HEK293 (cell line): ENCODE data around the gene ANO8.

ENCODE experiments used
- IKZF3 ChIP-seq: fragments of 450-650 bp; IDR thresholded peaks from 2 replicates; pipeline ENCODE4 v1.5.0; 2018; ENCODE audit warnings: missing biosample characterization, mild to moderate bottlenecking, missing genetic modification characterization, moderate library complexity
- KLF8 ChIP-seq: fragments of 450-650 bp; formaldehyde crosslinking; IDR thresholded peaks from 2 replicates; pipeline ENCODE4 v1.5.1; 2016; ENCODE audit warnings: missing biosample characterization, missing genetic modification characterization
- MYNN ChIP-seq: fragments of 450-650 bp; formaldehyde crosslinking; IDR thresholded peaks from 2 replicates; pipeline ENCODE4 v1.5.1; 2016; ENCODE audit warnings: missing biosample characterization, missing genetic modification characterization, borderline replicate concordance
- SETDB1 ChIP-seq: IDR thresholded peaks from one replicate; pipeline ENCODE4 v1.6.1; 2017; ENCODE audit warnings: mild to moderate bottlenecking, low read length, moderate library complexity, mixed read lengths; ENCODE audit not compliant: insufficient read length
- TCF7L2 ChIP-seq: IDR thresholded peaks from 2 replicates; pipeline ENCODE4 v1.6.1; 2011; ENCODE audit warnings: low read depth, mild to moderate bottlenecking, inconsistent platforms, low read length, moderate library complexity, borderline replicate concordance
- TRIM28 ChIP-seq: IDR thresholded peaks from 2 replicates; pipeline ENCODE4 v1.6.1; 2011; ENCODE audit warnings: low read length, control low read depth, borderline replicate concordance
- ZFP69B ChIP-seq: fragments of 450-650 bp; formaldehyde crosslinking; IDR thresholded peaks from 2 replicates; pipeline ENCODE4 v1.5.1; 2016; ENCODE audit warnings: missing biosample characterization, missing genetic modification characterization
- ZIC2 ChIP-seq: fragments of 450-650 bp; formaldehyde crosslinking; IDR thresholded peaks from 2 replicates; pipeline ENCODE4 v1.5.1; 2016; ENCODE audit warnings: missing biosample characterization, missing genetic modification characterization
- ZNF133 ChIP-seq: fragments of 450-650 bp; formaldehyde crosslinking; IDR thresholded peaks from 2 replicates; pipeline ENCODE4 v1.5.1; 2016; ENCODE audit warnings: missing biosample characterization, missing genetic modification characterization
- ZNF239 ChIP-seq: fragments of 450-650 bp; formaldehyde crosslinking; IDR thresholded peaks from 2 replicates; pipeline ENCODE4 v1.5.1; 2016; ENCODE audit warnings: missing biosample characterization, missing genetic modification characterization
- ZNF514 ChIP-seq: fragments of 450-650 bp; formaldehyde crosslinking; IDR thresholded peaks from 2 replicates; pipeline ENCODE4 v1.5.1; 2016; ENCODE audit warnings: missing biosample characterization, missing genetic modification characterization
- ZNF555 ChIP-seq: fragments of 450-650 bp; formaldehyde crosslinking; conservative IDR thresholded peaks from 2 replicates; pipeline ENCODE4 v1.5.1; 2017; ENCODE audit warnings: missing biosample characterization, mild to moderate bottlenecking, missing genetic modification characterization, inconsistent platforms
- ZNF561 ChIP-seq: fragments of 450-650 bp; IDR thresholded peaks from 2 replicates; pipeline ENCODE4 v1.5.1; 2018; ENCODE audit warnings: missing biosample characterization, missing genetic modification characterization, borderline replicate concordance
- ZNF596 ChIP-seq: fragments of 450-650 bp; IDR thresholded peaks from 2 replicates; pipeline ENCODE4 v1.5.0; 2018; ENCODE audit warnings: missing biosample characterization, mild to moderate bottlenecking, missing genetic modification characterization, moderate library complexity
- ZNF660 ChIP-seq: fragments of 450-650 bp; IDR thresholded peaks from 2 replicates; pipeline ENCODE4 v1.5.1; 2018; ENCODE audit warnings: missing biosample characterization, mild to moderate bottlenecking, missing genetic modification characterization
- ZNF701 ChIP-seq: fragments of 450-650 bp; formaldehyde crosslinking; IDR thresholded peaks from 2 replicates; pipeline ENCODE4 v1.5.1; 2016; ENCODE audit warnings: missing biosample characterization, missing genetic modification characterization
- ZNF76 ChIP-seq: fragments of 450-650 bp; formaldehyde crosslinking; IDR thresholded peaks from 2 replicates; pipeline ENCODE4; 2016; ENCODE audit warnings: low read depth, missing biosample characterization, missing genetic modification characterization, borderline replicate concordance
- ZNF785 ChIP-seq: fragments of 450-650 bp; formaldehyde crosslinking; IDR thresholded peaks from 2 replicates; pipeline ENCODE4 v1.5.1; 2016; ENCODE audit warnings: missing biosample characterization, missing genetic modification characterization
- ZNF830 ChIP-seq: fragments of 450-650 bp; IDR thresholded peaks from 2 replicates; pipeline ENCODE4 v1.5.0; 2018; ENCODE audit warnings: missing biosample characterization, missing genetic modification characterization, low read depth, mild to moderate bottlenecking, moderate library complexity
- TF ChIP-seq, protein P1 (sequence below): fragments of 450-650 bp; formaldehyde crosslinking; IDR thresholded peaks from 2 replicates; pipeline ENCODE4 v1.5.1; 2016; ENCODE audit warnings: missing biosample characterization, missing genetic modification characterization
- TF ChIP-seq, protein P2 (sequence below): fragments of 450-650 bp; formaldehyde crosslinking; IDR thresholded peaks from 2 replicates; pipeline ENCODE4 v1.5.1; 2016; ENCODE audit warnings: missing biosample characterization, missing genetic modification characterization, borderline replicate concordance
- TF ChIP-seq, protein P3 (sequence below): fragments of 450-650 bp; formaldehyde crosslinking; IDR thresholded peaks from 2 replicates; pipeline ENCODE4 v1.5.1; 2016; ENCODE audit warnings: missing biosample characterization, missing genetic modification characterization, low read depth
- TF ChIP-seq, protein P4 (sequence below): fragments of 450-650 bp; formaldehyde crosslinking; IDR thresholded peaks from 2 replicates; pipeline ENCODE4 v1.5.1; 2016; ENCODE audit warnings: missing biosample characterization, missing genetic modification characterization
- TF ChIP-seq, protein P5 (sequence below): fragments of 450-650 bp; formaldehyde crosslinking; IDR thresholded peaks from 2 replicates; pipeline ENCODE4 v1.5.0; 2017; ENCODE audit warnings: missing biosample characterization, missing genetic modification characterization, borderline replicate concordance

ANO8 gene

DNA sequence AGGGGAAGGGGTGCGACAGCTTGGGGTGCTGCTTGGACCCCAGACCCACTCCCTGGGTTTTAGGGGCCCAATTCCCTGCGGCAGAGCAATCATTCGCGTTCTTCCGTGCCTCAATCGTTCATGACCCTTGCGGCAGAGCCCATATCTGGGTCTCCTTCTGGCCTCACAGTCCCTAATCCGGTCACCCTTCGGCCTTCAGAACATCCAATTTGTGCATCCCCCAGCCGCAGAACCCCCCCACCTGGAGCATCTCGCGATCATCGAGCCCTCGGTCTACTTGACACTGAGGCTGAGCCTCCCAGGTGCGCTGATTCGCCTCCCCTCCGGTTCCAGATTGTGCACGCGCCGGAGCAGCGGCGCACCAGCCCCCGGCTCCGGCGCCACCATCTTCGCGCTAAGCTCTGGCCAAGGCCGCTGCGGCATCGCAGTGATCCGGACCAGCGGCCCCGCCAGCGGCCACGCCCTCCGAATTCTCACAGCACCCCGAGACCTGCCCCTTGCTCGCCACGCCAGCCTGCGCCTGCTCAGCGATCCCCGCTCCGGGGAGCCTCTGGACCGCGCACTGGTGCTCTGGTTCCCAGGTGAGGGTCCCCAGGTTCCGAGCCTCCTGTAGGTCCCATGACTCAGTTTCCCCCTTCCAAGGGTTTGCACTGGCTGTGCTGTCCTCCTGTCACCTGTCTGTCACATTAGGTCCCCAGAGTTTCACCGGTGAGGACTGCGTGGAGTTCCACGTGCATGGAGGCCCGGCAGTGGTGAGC is 3.2 kb upstream of the ANO8 start (continued):
- TF ChIP-seq, protein P1, sequence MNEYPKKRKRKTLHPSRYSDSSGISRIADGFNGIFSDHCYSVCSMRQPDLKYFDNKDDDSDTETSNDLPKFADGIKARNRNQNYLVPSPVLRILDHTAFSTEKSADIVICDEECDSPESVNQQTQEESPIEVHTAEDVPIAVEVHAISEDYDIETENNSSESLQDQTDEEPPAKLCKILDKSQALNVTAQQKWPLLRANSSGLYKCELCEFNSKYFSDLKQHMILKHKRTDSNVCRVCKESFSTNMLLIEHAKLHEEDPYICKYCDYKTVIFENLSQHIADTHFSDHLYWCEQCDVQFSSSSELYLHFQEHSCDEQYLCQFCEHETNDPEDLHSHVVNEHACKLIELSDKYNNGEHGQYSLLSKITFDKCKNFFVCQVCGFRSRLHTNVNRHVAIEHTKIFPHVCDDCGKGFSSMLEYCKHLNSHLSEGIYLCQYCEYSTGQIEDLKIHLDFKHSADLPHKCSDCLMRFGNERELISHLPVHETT (tag by site-specific recombination) = no peak
- TF ChIP-seq IKZF3 (no peak), ZIC2 (tag by site-specific recombination) (no peak), ZNF133 (tag by site-specific recombination) (no peak), ZNF76 (tag by site-specific recombination) (0 out of 2 replicates have a peak, but pooled peaks have one; percentile 23), ZNF701 (no peak), TRIM28 (no peak), ZNF785 (tag by site-specific recombination) (0 out of 2 replicates have a peak, but pooled peaks have one; percentile 35), KLF8 (tag by site-specific recombination) (no peak), ZNF555 (no peak), SETDB1 (no peak), ZNF830 (tag by site-specific recombination) (no peak), ZNF514 (tag by site-specific recombination) (no peak), ZNF239 (tag by site-specific recombination) (no peak; the same call in 1 of the 2 replicates), MYNN (tag by site-specific recombination) (no peak), ZNF596 (no peak), TCF7L2 (no peak), ZNF660 (no peak), ZNF561 (tag by site-specific recombination) (no peak), ZFP69B (tag by site-specific recombination) (peak; percentile 27; the same call in 1 of the 2 replicates)
- TF ChIP-seq, protein P2, sequence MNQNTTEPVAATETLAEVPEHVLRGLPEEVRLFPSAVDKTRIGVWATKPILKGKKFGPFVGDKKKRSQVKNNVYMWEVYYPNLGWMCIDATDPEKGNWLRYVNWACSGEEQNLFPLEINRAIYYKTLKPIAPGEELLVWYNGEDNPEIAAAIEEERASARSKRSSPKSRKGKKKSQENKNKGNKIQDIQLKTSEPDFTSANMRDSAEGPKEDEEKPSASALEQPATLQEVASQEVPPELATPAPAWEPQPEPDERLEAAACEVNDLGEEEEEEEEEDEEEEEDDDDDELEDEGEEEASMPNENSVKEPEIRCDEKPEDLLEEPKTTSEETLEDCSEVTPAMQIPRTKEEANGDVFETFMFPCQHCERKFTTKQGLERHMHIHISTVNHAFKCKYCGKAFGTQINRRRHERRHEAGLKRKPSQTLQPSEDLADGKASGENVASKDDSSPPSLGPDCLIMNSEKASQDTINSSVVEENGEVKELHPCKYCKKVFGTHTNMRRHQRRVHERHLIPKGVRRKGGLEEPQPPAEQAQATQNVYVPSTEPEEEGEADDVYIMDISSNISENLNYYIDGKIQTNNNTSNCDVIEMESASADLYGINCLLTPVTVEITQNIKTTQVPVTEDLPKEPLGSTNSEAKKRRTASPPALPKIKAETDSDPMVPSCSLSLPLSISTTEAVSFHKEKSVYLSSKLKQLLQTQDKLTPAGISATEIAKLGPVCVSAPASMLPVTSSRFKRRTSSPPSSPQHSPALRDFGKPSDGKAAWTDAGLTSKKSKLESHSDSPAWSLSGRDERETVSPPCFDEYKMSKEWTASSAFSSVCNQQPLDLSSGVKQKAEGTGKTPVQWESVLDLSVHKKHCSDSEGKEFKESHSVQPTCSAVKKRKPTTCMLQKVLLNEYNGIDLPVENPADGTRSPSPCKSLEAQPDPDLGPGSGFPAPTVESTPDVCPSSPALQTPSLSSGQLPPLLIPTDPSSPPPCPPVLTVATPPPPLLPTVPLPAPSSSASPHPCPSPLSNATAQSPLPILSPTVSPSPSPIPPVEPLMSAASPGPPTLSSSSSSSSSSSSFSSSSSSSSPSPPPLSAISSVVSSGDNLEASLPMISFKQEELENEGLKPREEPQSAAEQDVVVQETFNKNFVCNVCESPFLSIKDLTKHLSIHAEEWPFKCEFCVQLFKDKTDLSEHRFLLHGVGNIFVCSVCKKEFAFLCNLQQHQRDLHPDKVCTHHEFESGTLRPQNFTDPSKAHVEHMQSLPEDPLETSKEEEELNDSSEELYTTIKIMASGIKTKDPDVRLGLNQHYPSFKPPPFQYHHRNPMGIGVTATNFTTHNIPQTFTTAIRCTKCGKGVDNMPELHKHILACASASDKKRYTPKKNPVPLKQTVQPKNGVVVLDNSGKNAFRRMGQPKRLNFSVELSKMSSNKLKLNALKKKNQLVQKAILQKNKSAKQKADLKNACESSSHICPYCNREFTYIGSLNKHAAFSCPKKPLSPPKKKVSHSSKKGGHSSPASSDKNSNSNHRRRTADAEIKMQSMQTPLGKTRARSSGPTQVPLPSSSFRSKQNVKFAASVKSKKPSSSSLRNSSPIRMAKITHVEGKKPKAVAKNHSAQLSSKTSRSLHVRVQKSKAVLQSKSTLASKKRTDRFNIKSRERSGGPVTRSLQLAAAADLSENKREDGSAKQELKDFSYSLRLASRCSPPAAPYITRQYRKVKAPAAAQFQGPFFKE (tag by site-specific recombination) = no peak
- TF ChIP-seq, protein P3, sequence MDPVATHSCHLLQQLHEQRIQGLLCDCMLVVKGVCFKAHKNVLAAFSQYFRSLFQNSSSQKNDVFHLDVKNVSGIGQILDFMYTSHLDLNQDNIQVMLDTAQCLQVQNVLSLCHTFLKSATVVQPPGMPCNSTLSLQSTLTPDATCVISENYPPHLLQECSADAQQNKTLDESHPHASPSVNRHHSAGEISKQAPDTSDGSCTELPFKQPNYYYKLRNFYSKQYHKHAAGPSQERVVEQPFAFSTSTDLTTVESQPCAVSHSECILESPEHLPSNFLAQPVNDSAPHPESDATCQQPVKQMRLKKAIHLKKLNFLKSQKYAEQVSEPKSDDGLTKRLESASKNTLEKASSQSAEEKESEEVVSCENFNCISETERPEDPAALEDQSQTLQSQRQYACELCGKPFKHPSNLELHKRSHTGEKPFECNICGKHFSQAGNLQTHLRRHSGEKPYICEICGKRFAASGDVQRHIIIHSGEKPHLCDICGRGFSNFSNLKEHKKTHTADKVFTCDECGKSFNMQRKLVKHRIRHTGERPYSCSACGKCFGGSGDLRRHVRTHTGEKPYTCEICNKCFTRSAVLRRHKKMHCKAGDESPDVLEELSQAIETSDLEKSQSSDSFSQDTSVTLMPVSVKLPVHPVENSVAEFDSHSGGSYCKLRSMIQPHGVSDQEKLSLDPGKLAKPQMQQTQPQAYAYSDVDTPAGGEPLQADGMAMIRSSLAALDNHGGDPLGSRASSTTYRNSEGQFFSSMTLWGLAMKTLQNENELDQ (tag by site-specific recombination) = no peak
- TF ChIP-seq, protein P4, sequence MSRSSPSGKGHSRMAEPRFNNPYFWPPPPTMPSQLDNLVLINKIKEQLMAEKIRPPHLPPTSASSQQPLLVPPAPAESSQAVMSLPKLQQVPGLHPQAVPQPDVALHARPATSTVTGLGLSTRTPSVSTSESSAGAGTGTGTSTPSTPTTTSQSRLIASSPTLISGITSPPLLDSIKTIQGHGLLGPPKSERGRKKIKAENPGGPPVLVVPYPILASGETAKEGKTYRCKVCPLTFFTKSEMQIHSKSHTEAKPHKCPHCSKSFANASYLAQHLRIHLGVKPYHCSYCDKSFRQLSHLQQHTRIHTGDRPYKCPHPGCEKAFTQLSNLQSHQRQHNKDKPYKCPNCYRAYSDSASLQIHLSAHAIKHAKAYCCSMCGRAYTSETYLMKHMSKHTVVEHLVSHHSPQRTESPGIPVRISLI (tag by site-specific recombination) = no peak
- TF ChIP-seq, protein P5, sequence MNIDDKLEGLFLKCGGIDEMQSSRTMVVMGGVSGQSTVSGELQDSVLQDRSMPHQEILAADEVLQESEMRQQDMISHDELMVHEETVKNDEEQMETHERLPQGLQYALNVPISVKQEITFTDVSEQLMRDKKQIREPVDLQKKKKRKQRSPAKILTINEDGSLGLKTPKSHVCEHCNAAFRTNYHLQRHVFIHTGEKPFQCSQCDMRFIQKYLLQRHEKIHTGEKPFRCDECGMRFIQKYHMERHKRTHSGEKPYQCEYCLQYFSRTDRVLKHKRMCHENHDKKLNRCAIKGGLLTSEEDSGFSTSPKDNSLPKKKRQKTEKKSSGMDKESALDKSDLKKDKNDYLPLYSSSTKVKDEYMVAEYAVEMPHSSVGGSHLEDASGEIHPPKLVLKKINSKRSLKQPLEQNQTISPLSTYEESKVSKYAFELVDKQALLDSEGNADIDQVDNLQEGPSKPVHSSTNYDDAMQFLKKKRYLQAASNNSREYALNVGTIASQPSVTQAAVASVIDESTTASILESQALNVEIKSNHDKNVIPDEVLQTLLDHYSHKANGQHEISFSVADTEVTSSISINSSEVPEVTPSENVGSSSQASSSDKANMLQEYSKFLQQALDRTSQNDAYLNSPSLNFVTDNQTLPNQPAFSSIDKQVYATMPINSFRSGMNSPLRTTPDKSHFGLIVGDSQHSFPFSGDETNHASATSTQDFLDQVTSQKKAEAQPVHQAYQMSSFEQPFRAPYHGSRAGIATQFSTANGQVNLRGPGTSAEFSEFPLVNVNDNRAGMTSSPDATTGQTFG (tag by site-specific recombination) = no peak
